GM12878 (cell line): ENCODE measurements around the gene MYO3B. TPM values are rescaled to one million over a fixed set of nuclear protein-coding genes. Genes with fewer than 3 reads are reported as not detected.

Experiments used
- ATAC-seq: fragments of 200-7000 bp; cut with Tn5 transposase; 3 replicates; pipeline ENCODE4 v1.9.1; 2020; ENCODE audit warnings: mild to moderate bottlenecking, moderate library complexity
- BruUV-seq: library from RNA; stranded (reverse); fragments of 400-500 nt; replicated peaks from 2 replicates; lab custom pipeline; 2021; lab: Mats Ljungman, UMichigan
- CTCF ChIA-PET: fragments of 300-600 bp; sonication (Branson Sonifier 250); formaldehyde crosslinking; extraction: SDS; loops from one replicate; lab custom pipeline; 2021; ENCODE audit warnings: inconsistent platforms; lab: Yijun Ruan, JAX
- POLR2A ChIA-PET: fragments of 350-600 bp; formaldehyde crosslinking; extraction: SDS; loops from one replicate; lab custom pipeline; 2021; ENCODE audit warnings: inconsistent platforms; lab: Charles Lee
- RAD21 ChIA-PET: fragments of 300-600 bp; sonication (Branson Sonifier 250); formaldehyde crosslinking; loops from one replicate; lab custom pipeline; 2023; ENCODE audit warnings: antibody characterized with exemption; ENCODE audit not compliant: unreplicated experiment; lab: Charles Lee
- SMC1A ChIA-PET: fragments of 300-600 bp; sonication (Branson Sonifier 250); formaldehyde crosslinking; loops from one replicate; lab custom pipeline; 2023; ENCODE audit not compliant: unreplicated experiment, uncharacterized antibody; lab: Charles Lee
- DNase-seq: peaks from one replicate; pipeline ENCODE4 v3.0.0-alpha.2; 2011; ENCODE audit warnings: low read depth, low spot score
- FAIRE-seq: peaks from 3 replicates; lab custom pipeline; 2011; peaks lifted over from hg19 to GRCh38; lab: Jason Lieb, UNC
- H2AFZ ChIP-seq: 2 replicates; pipeline ENCODE4 v1.6.0; 2011; ENCODE audit warnings: low read depth, low read length, control low read depth; ENCODE audit not compliant: control insufficient read depth
- H3K27ac ChIP-seq: 2 replicates; pipeline ENCODE4 v1.5.1; 2011; ENCODE audit warnings: control low read depth; ENCODE audit not compliant: control insufficient read depth, insufficient read depth
- H3K27me3 ChIP-seq, 2 experiments: replicated peaks in 1 of 2; 2 replicates each; pipeline versions ENCODE4 v1.6.0 to v1.6.1; 2011; ENCODE audit warnings: low read length in 1 of 2; ENCODE audit not compliant: control insufficient read depth in 2 of 2, insufficient read depth in 2 of 2
- H3K36me3 ChIP-seq, 2 experiments: 2 replicates each; pipeline ENCODE4 v1.5.1; 2011; ENCODE audit warnings: low read length in 1 of 2; ENCODE audit not compliant: control insufficient read depth in 2 of 2, insufficient read depth in 2 of 2
- H3K4me1 ChIP-seq: 2 replicates; pipeline ENCODE4 v1.6.1; 2011; ENCODE audit warnings: mild to moderate bottlenecking, low read length, moderate library complexity, mixed read lengths; ENCODE audit not compliant: control insufficient read depth, insufficient read depth
- H3K4me2 ChIP-seq: 2 replicates; pipeline ENCODE4 v1.6.0; 2011; ENCODE audit warnings: control low read depth; ENCODE audit not compliant: control insufficient read depth, insufficient read depth
- H3K4me3 ChIP-seq: fragments of 200-600 bp; sonication (generic); 2 replicates; pipeline ENCODE4 v1.5.1; 2016
- H3K79me2 ChIP-seq: 2 replicates; pipeline ENCODE4 v1.6.0; 2011; ENCODE audit warnings: low read length; ENCODE audit not compliant: control insufficient read depth, insufficient read depth
- H3K9ac ChIP-seq: 2 replicates; pipeline ENCODE4 v1.8.0; 2011; ENCODE audit warnings: low read length, control low read depth, mixed read lengths; ENCODE audit not compliant: control insufficient read depth, insufficient read depth
- H3K9me3 ChIP-seq: replicated peaks from 3 replicates; pipeline ENCODE4 v1.5.1; 2011; ENCODE audit warnings: mild to moderate bottlenecking, low read length; ENCODE audit not compliant: control insufficient read depth, insufficient read depth
- H4K20me1 ChIP-seq: 2 replicates; pipeline ENCODE4 v1.6.0; 2011; ENCODE audit not compliant: control insufficient read depth, insufficient read depth
- EGR1 ChIP-seq, 2 experiments: IDR thresholded peaks; 1 replicate in 1 of 2; 2 replicates in 1 of 2; pipeline ENCODE4 v1.6.1; 2011 to 2012; ENCODE audit warnings: low read depth in 2 of 2, low read length in 2 of 2, borderline replicate concordance in 1 of 2, mild to moderate bottlenecking in 1 of 2, moderate library complexity in 1 of 2
- EZH2 ChIP-seq: IDR thresholded peaks from 2 replicates; pipeline ENCODE4 v1.6.1; 2012; ENCODE audit warnings: low read depth, mild to moderate bottlenecking, control low read depth, inconsistent platforms, low read length, borderline replicate concordance; ENCODE audit not compliant: control insufficient read depth
- HDAC6 ChIP-seq: fragments of 200-600 bp; sonication (generic); IDR thresholded peaks from one replicate; pipeline ENCODE4 v1.8.0; 2017; ENCODE audit warnings: antibody characterized with exemption; ENCODE audit not compliant: unreplicated experiment
- POLR2AphosphoS2 ChIP-seq: IDR thresholded peaks from 2 replicates; pipeline ENCODE4 v1.6.1; 2011; ENCODE audit warnings: low read depth, mild to moderate bottlenecking, low read length, improper control_type of control experiment, moderate library complexity
- RBBP5 ChIP-seq: fragments of 200-600 bp; sonication (generic); conservative IDR thresholded peaks from 2 replicates; pipeline ENCODE4 v1.6.1; 2016
- RUNX3 ChIP-seq: IDR thresholded peaks from 2 replicates; pipeline ENCODE4 v1.6.1; 2012; ENCODE audit warnings: low read length, inconsistent platforms
- SKIL ChIP-seq: fragments of 450-650 bp; IDR thresholded peaks from 2 replicates; pipeline ENCODE4 v1.6.1; 2017; ENCODE audit warnings: mild to moderate bottlenecking, low read depth, inconsistent platforms; ENCODE audit not compliant: poor library complexity, severe bottlenecking
- WGBS: methylation state at CpG from one replicate; pipeline ENCODE4 v1.1.6; 2016; ENCODE audit warnings: low lambda C conversion rate; ENCODE audit not compliant: insufficient replicate concordance, insufficient coverage; ENCODE audit errors: missing lambda C conversion rate; 5-methylcytosine and 5-hydroxymethylcytosine counted together
- in situ Hi-C: fragments of 300-500 bp; cut with MboI; formaldehyde crosslinking; loops from 9 replicates; pipeline ENCODE4 v1.14.3; 2018; ENCODE audit warnings: mixed read lengths
- intact Hi-C: fragments of 100-400 bp; cut with micrococcal nuclease; formaldehyde crosslinking; loops from one replicate; pipeline ENCODE4 v1.14.2; 2022; ENCODE audit not compliant: unreplicated experiment
- polyA plus RNA-seq, 11 experiments: library from polyadenylated mRNA; depleted of rRNA in 4 of 11; unstranded in 6 of 11; stranded (reverse) in 5 of 11; fragments of >200 nt; fragmentation: Nextera tagmentation in 4 of 11; fragmentation: Illumina TruSeq in 1 of 11; extraction: Ambion mirVana in 4 of 11; extraction: Trizol in 1 of 11; gene quantifications; 1 replicate in 1 of 11; 2 replicates in 10 of 11; pipeline versions ENCODE4 v1.2.1 to v1.2.3, GENCODE V29; 2011 to 2016; ENCODE audit warnings: inconsistent platforms in 2 of 11, missing spikeins in 2 of 11, low read depth in 1 of 11
- total RNA-seq, 4 experiments: library from RNA; depleted of rRNA in 3 of 4; stranded (reverse); fragments of >200 nt in 3 of 4; fragmentation: Illumina TruSeq in 1 of 4; extraction: Trizol in 1 of 4; gene quantifications; 2 replicates each; pipeline versions ENCODE4 v1.2.1 to v1.2.3, GENCODE V29; 2013 to 2021

Gene MYO3B
- total and polyA plus RNA-seq, 10 of the 15 experiments (the other 5 are each of a cell fraction or from before 2014, with no cell fraction given): 1.1 to 7.1 (median 2.1) TPM

GRCh38 chr2:170222842-170223241 is 44.9 kb downstream of the MYO3B start:
- intact Hi-C loops (loop anchor here (10.0 kb wide), 1 partner anchor 398 kb away; the partner anchor contains the start of genes METTL5 and UBR3), in situ Hi-C loops (no loop called here)
- H2AFZ ChIP-seq: no peak overlapping the region
- H3K36me3 ChIP-seq: no peaks in the 10 kb centered on the region
- CTCF ChIA-PET: interaction anchor here (0.9 to 2.2 kb wide), 2 partner anchors 9 to 259 kb away, joined by 4 to 11 read pairs; no protein-coding TSS in a partner anchor
- no peak overlapping the region for H3K4me2 ChIP-seq
- 17% methylated on average over 2 of the region's 2 CpGs for WGBS
- no peaks in the 10 kb centered on the region for H4K20me1 ChIP-seq
- no TSS peak for BruUV-seq
- SMC1A ChIA-PET: interaction anchor here (1.1 to 3.0 kb wide), 6 partner anchors 8 to 67 kb away, joined by 3 to 9 read pairs (median 5); partner anchors contain the start of gene MYO3B
- peaks cover 20% of the 10 kb centered on the region for H3K4me1 ChIP-seq
- H3K9me3 ChIP-seq: no peaks in the 10 kb centered on the region
- H3K27me3 ChIP-seq: no peaks in the 10 kb centered on the region
- no peak for DNase-seq
- no peaks in the 10 kb centered on the region for H3K79me2 ChIP-seq
- RAD21 ChIA-PET: interaction anchor here (0.7 to 1.4 kb wide), 2 partner anchors 71 to 74 kb away, joined by 4 read pairs; no protein-coding TSS in a partner anchor
- H3K4me3 ChIP-seq: no peak overlapping the region
- no peak; the same call in 2 of the 3 replicates for ATAC-seq
- TF ChIP-seq RBBP5 (no peak), SKIL (no peak), EGR1 (IDR thresholded peaks at IDR 0.05; ENCODE audit: borderline replicate concordance in 1 of 2, low read depth in 2 of 2, low read length in 2 of 2) (no peak), HDAC6 (no peak), EZH2 (no peak), RUNX3 (no peak), POLR2AphosphoS2 (no peak)
- no peak overlapping the region for H3K27ac ChIP-seq
- POLR2A ChIA-PET: interaction anchor here (1.0 to 1.3 kb wide), 5 partner anchors 8 to 65 kb away, joined by 3 to 7 read pairs (median 4); partner anchors contain the start of gene MYO3B
- no peak overlapping the region for H3K9ac ChIP-seq
- no peak for FAIRE-seq
